A673 (cell line): ENCODE results near the gene TEX19. TPM values are rescaled to one million over a fixed set of nuclear protein-coding genes. Genes with fewer than 3 reads are reported as not detected.

Experiments used
- BruUV-seq: library from RNA; stranded (reverse); fragments of 400-500 nt; replicated peaks from 2 replicates; lab custom pipeline; 2021; lab: Mats Ljungman, UMichigan
- CTCF ChIA-PET: fragments of 300-600 bp; sonication (Branson Sonifier 250); formaldehyde crosslinking; loops from one replicate; lab custom pipeline; 2022; ENCODE audit warnings: antibody characterized with exemption; lab: Charles Lee
- POLR2A ChIA-PET: fragments of 300-600 bp; sonication (Branson Sonifier 250); formaldehyde crosslinking; loops from one replicate; lab custom pipeline; 2022; ENCODE audit warnings: antibody characterized with exemption; ENCODE audit not compliant: low non-redundant PET; lab: Charles Lee
- DNase-seq: peaks from one replicate; pipeline ENCODE4 v3.0.0-alpha.2; 2015; ENCODE audit warnings: low spot score
- H3K27ac ChIP-seq: fragments of 200-600 bp; sonication (generic); 2 replicates; pipeline ENCODE4 v1.5.1; 2016; ENCODE audit warnings: mixed run types, low read depth, mild to moderate bottlenecking, mixed read lengths, antibody characterized with exemption, low read length; ENCODE audit not compliant: poor library complexity, severe bottlenecking
- H3K27me3 ChIP-seq: fragments of 200-600 bp; sonication (generic); replicated peaks from 2 replicates; pipeline ENCODE4 v1.6.1; 2017; ENCODE audit warnings: mixed run types, low read depth, mild to moderate bottlenecking, mixed read lengths, antibody characterized with exemption, low read length; ENCODE audit not compliant: insufficient read depth, poor library complexity
- H3K36me3 ChIP-seq: fragments of 200-600 bp; sonication (generic); 2 replicates; pipeline ENCODE4 v1.6.1; 2016; ENCODE audit warnings: mixed run types, mild to moderate bottlenecking, mixed read lengths, antibody characterized with exemption, low read length; ENCODE audit not compliant: insufficient read depth, poor library complexity, severe bottlenecking
- H3K4me1 ChIP-seq: fragments of 200-600 bp; sonication (generic); 2 replicates; pipeline ENCODE4 v1.6.1; 2017; ENCODE audit warnings: mixed run types, mild to moderate bottlenecking, mixed read lengths, antibody characterized with exemption, low read length; ENCODE audit not compliant: insufficient read depth, poor library complexity, severe bottlenecking
- H3K4me3 ChIP-seq: fragments of 200-600 bp; sonication (generic); 2 replicates; pipeline ENCODE4 v1.5.1; 2016; ENCODE audit warnings: low read depth, mixed run types, mild to moderate bottlenecking, mixed read lengths, low read length; ENCODE audit not compliant: poor library complexity, severe bottlenecking
- H3K9me3 ChIP-seq: fragments of 200-600 bp; sonication (generic); 2 replicates; pipeline ENCODE4 v1.6.1; 2016; ENCODE audit warnings: mixed run types, low read depth, mild to moderate bottlenecking, mixed read lengths, antibody characterized with exemption, low read length; ENCODE audit not compliant: poor library complexity, severe bottlenecking
- CTCF ChIP-seq: fragments of 300-800, 200-600 bp; sonication (generic); conservative IDR thresholded peaks from 2 replicates; pipeline ENCODE4 v1.5.1; 2017; ENCODE audit warnings: low read depth, mild to moderate bottlenecking, antibody characterized with exemption, low read length, moderate library complexity, mixed read lengths
- EZH2 ChIP-seq: fragments of 200-600 bp; sonication (generic); IDR thresholded peaks from 2 replicates; pipeline ENCODE4 v1.6.1; 2017; ENCODE audit warnings: borderline replicate concordance, low read depth, mild to moderate bottlenecking, mixed read lengths, antibody characterized with exemption, low read length; ENCODE audit not compliant: poor library complexity, severe bottlenecking
- intact Hi-C: fragments of 100-400 bp; cut with micrococcal nuclease; formaldehyde crosslinking; loops from one replicate; pipeline ENCODE4 v1.10.0; 2022; ENCODE audit not compliant: unreplicated experiment
- total RNA-seq: library from RNA; stranded (reverse); gene quantifications from 2 replicates; pipeline ENCODE4 v1.2.3, GENCODE V29; 2021

The TEX19 gene
- total RNA-seq, 1 experiment from 2014 or later = 0.39 TPM

GRCh38 chr17:82367724-82368524 is 8.9 kb downstream of the TEX19 start:
- no TSS peak for BruUV-seq
- Histone ChIP-seq H3K9me3 (no peaks in the 10 kb centered on the region), H3K4me1 (peaks cover 16% of the 10 kb centered on the region), H3K27ac (no peak overlapping the region), H3K36me3 (no peaks in the 10 kb centered on the region), H3K27me3 (peaks cover 4% of the 10 kb centered on the region), H3K4me3 (peak overlapping the region; percentile 17)
- CTCF ChIA-PET = no interaction called here
- TF ChIP-seq EZH2 (no peak), CTCF (no peak)
- peak; percentile 88 for DNase-seq
- POLR2A ChIA-PET = interaction anchor here (0.6 kb wide), 1 partner anchor 71 kb away, joined by 5 read pairs; no protein-coding TSS in a partner anchor
- intact Hi-C loops = loop anchor here (5.0 kb wide), 1 partner anchor 44 kb away; no protein-coding TSS in a partner anchor

GRCh38 chr17:82369211-82369610 is 10.2 kb downstream of the TEX19 start:
- TF ChIP-seq EZH2 = no peak
- no peak for TF ChIP-seq CTCF
- H3K9me3 ChIP-seq = no peaks in the 10 kb centered on the region
- H3K4me3 ChIP-seq = no peak overlapping the region
- H3K27me3 ChIP-seq = peaks cover 4% of the 10 kb centered on the region
- ChIA-PET POLR2A (interaction anchor here (0.8 kb wide), 1 partner anchor 54 kb away, joined by 13 read pairs; no protein-coding TSS in a partner anchor), CTCF (no interaction called here)
- H3K27ac ChIP-seq = no peak overlapping the region
- DNase-seq = no peak
- no TSS peak for BruUV-seq
- H3K4me1 ChIP-seq = peaks cover 19% of the 10 kb centered on the region
- intact Hi-C loops = loop anchor here (5.0 kb wide), 1 partner anchor 43 kb away; no protein-coding TSS in a partner anchor
- H3K36me3 ChIP-seq = no peaks in the 10 kb centered on the region

GRCh38 chr17:82370471-82371332 is 11.7 kb downstream of the TEX19 start:
- ChIA-PET POLR2A (no interaction called here), CTCF (no interaction called here)
- Histone ChIP-seq H3K4me1 (peaks cover 17% of the 10 kb centered on the region), H3K36me3 (no peaks in the 10 kb centered on the region), H3K4me3 (peak overlapping the region; percentile 44), H3K27me3 (peaks cover 4% of the 10 kb centered on the region), H3K27ac (no peak overlapping the region), H3K9me3 (no peaks in the 10 kb centered on the region)
- DNase-seq = no peak
- intact Hi-C loops = no loop called here
- no peak for TF ChIP-seq CTCF
- no peak for TF ChIP-seq EZH2
- no TSS peak for BruUV-seq
